Measurements from ENCODE around the gene ZNF521.

ZNF521 gene

GRCh38 chr18:25349131-25349925, 2.6 kb downstream of the ZNF521 start:
- no peak; the same call in 2 of the 3 replicates for ATAC-seq
- no peak for TF ChIP-seq ZNF70 (CRISPR knock-in tag; IDR thresholded peaks at IDR 0.05)
- TF ChIP-seq CREB5 (CRISPR knock-in tag; IDR thresholded peaks at IDR 0.05; ENCODE audit: low read depth) = no peak
- no peak for TF ChIP-seq CSDC2 (CRISPR knock-in tag; IDR thresholded peaks at IDR 0.05)
- no peak for TF ChIP-seq PATZ1 (CRISPR knock-in tag; IDR thresholded peaks at IDR 0.05; ENCODE audit: borderline replicate concordance)
- no peak for TF ChIP-seq GLIS3 (CRISPR knock-in tag; IDR thresholded peaks at IDR 0.05)
- TF ChIP-seq ZFP30 (CRISPR knock-in tag; IDR thresholded peaks at IDR 0.05) = no peak
- no peak for TF ChIP-seq TSHZ2 (CRISPR knock-in tag; IDR thresholded peaks at IDR 0.05)
- no peak for TF ChIP-seq ZFP3 (CRISPR knock-in tag; IDR thresholded peaks at IDR 0.05)
- no peak for TF ChIP-seq TOX (CRISPR knock-in tag; IDR thresholded peaks at IDR 0.05; ENCODE audit: borderline replicate concordance)
- TF ChIP-seq ESRRG (CRISPR knock-in tag; IDR thresholded peaks at IDR 0.05) = no peak

- TF ChIP-seq BACH2 (CRISPR knock-in tag; IDR thresholded peaks at IDR 0.05; ENCODE audit: borderline replicate concordance) = no peak
- TF ChIP-seq CSRNP3 (CRISPR knock-in tag; IDR thresholded peaks at IDR 0.05) = no peak
- TF ChIP-seq TOX (CRISPR knock-in tag; IDR thresholded peaks at IDR 0.05; ENCODE audit: borderline replicate concordance) = no peak
- no peak for TF ChIP-seq ZNF565 (CRISPR knock-in tag; conservative IDR thresholded peaks at IDR 0.05; ENCODE audit: low read depth)
- TF ChIP-seq ISL1 (CRISPR knock-in tag; IDR thresholded peaks at IDR 0.05) = no peak
- no peak for TF ChIP-seq RARB (CRISPR knock-in tag; IDR thresholded peaks at IDR 0.05)
- TF ChIP-seq TSHZ2 (CRISPR knock-in tag; IDR thresholded peaks at IDR 0.05) = no peak
- no peak for TF ChIP-seq SNAI2 (CRISPR knock-in tag; IDR thresholded peaks at IDR 0.05)
- no peak for TF ChIP-seq ARNTL (CRISPR knock-in tag; IDR thresholded peaks at IDR 0.05; ENCODE audit: borderline replicate concordance, low read depth)
- TF ChIP-seq ZC3H10 (CRISPR knock-in tag; IDR thresholded peaks at IDR 0.05) = no peak
- TF ChIP-seq TCF4 (CRISPR knock-in tag; IDR thresholded peaks at IDR 0.05; ENCODE audit: borderline replicate concordance) = no peak
- TF ChIP-seq CSDC2 (CRISPR knock-in tag; IDR thresholded peaks at IDR 0.05) = no peak
- TF ChIP-seq PATZ1 (CRISPR knock-in tag; IDR thresholded peaks at IDR 0.05; ENCODE audit: borderline replicate concordance) = no peak
- TF ChIP-seq ZFP30 (CRISPR knock-in tag; IDR thresholded peaks at IDR 0.05) = no peak
- no peak for TF ChIP-seq CREB5 (CRISPR knock-in tag; IDR thresholded peaks at IDR 0.05; ENCODE audit: low read depth)
- TF ChIP-seq ZFP3 (CRISPR knock-in tag; IDR thresholded peaks at IDR 0.05) = no peak
- TF ChIP-seq ZNF8 (CRISPR knock-in tag; IDR thresholded peaks at IDR 0.05) = no peak
- no peak for TF ChIP-seq PPARA (CRISPR knock-in tag; IDR thresholded peaks at IDR 0.05; ENCODE audit: borderline replicate concordance)
- TF ChIP-seq ZNF70 (CRISPR knock-in tag; IDR thresholded peaks at IDR 0.05) = no peak
- ATAC-seq = no peak
These were observed 3.4 kb downstream of the ZNF521 start for GRCh38 chr18:25348386-25349130.

Measured in SK-N-SH treated with all-trans-retinoic acid at 6 μM for 48 hours (cell line).